Chondrocyte (in vitro differentiated cells): ENCODE results near the gene METTL4. TPM values are rescaled to one million over a fixed set of nuclear protein-coding genes. Genes with fewer than 3 reads are reported as not detected.
A peak's percentile ranks its signal among the peaks of the same experiment; 100 is the strongest.

Experiments
- DNase-seq: peaks from one replicate; pipeline ENCODE4 v3.0.0; 2021; ENCODE audit warnings: mixed read lengths, low spot score
- H3K27ac Mint-ChIP-seq: one replicate; pipeline ENCODE4 v1.8.0; 2021; ENCODE audit warnings: mild to moderate bottlenecking, moderate library complexity, mixed read lengths; ENCODE audit not compliant: unreplicated experiment
- H3K27me3 Mint-ChIP-seq: 2 replicates; pipeline ENCODE4 v1.8.0; 2021; ENCODE audit warnings: low read depth, mixed read lengths
- H3K36me3 Mint-ChIP-seq: 2 replicates; pipeline ENCODE4 v1.8.0; 2021; ENCODE audit warnings: low read depth, mixed read lengths
- H3K4me1 Mint-ChIP-seq: 2 replicates; pipeline ENCODE4 v1.8.0; 2021; ENCODE audit warnings: low read depth, mild to moderate bottlenecking, mixed read lengths
- H3K4me3 Mint-ChIP-seq: one replicate; pipeline ENCODE4 v1.8.0; 2021; ENCODE audit warnings: mild to moderate bottlenecking, moderate library complexity, mixed read lengths; ENCODE audit not compliant: unreplicated experiment
- H3K9me3 Mint-ChIP-seq: 2 replicates; pipeline ENCODE4 v1.8.0; 2021; ENCODE audit warnings: low read depth, mixed read lengths
- total RNA-seq: library from RNA; stranded (reverse); gene quantifications from 3 replicates; pipeline ENCODE4 v1.2.1, GENCODE V29; 2021
- TF ChIP-seq, protein P1 (sequence below): fragments of 200-600 bp; sonication (generic); IDR thresholded peaks from 2 replicates; pipeline ENCODE4 v1.5.0; 2021; ENCODE audit warnings: antibody characterized with exemption, mild to moderate bottlenecking, moderate library complexity

METTL4 gene
- total RNA-seq, 1 donor from 2014 or later, result 6.5 TPM

DNA sequence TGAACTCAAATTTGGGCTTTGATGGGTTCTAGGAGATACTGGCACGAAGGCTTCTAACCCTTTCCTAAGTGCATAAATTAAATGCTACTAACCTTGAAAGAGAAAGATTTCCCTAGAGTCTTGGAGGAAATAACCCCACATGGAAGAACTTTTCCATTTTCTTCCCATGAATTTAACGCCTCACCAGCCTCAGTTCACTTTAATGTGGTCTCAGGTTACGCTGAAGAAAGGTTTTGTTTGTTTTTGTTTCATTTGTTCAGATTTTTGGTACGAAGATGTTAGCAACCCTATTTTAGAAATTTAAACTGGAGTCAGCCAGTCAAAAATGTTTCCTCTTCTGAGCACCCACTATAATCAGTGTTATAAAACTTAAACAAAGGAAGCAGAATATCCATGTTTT, 30.7 kb downstream of the METTL4 start:
- Mint-ChIP-seq H3K36me3 (peaks cover under 1% of the 10 kb centered on the region), H3K4me1 (peaks cover 25% of the 10 kb centered on the region), H3K27ac (no peak overlapping the region), H3K9me3 (no peaks in the 10 kb centered on the region), H3K27me3 (no peaks in the 10 kb centered on the region), H3K4me3 (no peak overlapping the region)
- no peak for DNase-seq
- TF ChIP-seq, protein P1, sequence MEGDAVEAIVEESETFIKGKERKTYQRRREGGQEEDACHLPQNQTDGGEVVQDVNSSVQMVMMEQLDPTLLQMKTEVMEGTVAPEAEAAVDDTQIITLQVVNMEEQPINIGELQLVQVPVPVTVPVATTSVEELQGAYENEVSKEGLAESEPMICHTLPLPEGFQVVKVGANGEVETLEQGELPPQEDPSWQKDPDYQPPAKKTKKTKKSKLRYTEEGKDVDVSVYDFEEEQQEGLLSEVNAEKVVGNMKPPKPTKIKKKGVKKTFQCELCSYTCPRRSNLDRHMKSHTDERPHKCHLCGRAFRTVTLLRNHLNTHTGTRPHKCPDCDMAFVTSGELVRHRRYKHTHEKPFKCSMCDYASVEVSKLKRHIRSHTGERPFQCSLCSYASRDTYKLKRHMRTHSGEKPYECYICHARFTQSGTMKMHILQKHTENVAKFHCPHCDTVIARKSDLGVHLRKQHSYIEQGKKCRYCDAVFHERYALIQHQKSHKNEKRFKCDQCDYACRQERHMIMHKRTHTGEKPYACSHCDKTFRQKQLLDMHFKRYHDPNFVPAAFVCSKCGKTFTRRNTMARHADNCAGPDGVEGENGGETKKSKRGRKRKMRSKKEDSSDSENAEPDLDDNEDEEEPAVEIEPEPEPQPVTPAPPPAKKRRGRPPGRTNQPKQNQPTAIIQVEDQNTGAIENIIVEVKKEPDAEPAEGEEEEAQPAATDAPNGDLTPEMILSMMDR, result no peak

DNA sequence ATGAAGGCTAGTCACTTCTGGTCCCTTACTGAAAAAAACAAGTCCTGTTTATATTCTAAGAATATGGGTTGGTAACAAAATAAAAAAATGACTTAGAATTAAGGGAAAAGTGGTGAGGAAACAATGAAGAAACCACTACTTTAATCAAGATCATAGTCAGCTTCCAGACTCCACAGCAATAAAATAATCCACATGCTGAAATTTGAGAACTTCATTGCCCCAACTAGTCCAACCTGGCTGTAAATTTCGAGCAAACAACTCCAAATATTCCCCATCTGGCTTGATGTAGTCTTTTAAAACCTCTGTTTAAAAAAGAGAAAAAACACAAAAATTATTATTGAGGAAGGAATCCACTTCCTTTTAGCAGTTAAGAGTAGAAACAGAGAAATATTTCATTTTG, 32.5 kb downstream of the METTL4 start:
- Mint-ChIP-seq H3K27me3 (no peaks in the 10 kb centered on the region), H3K27ac (no peak overlapping the region), H3K4me1 (peaks cover 26% of the 10 kb centered on the region), H3K36me3 (peaks cover 2% of the 10 kb centered on the region), H3K4me3 (no peak overlapping the region), H3K9me3 (no peaks in the 10 kb centered on the region)
- no peak for DNase-seq
- TF ChIP-seq, protein P1, result no peak

DNA sequence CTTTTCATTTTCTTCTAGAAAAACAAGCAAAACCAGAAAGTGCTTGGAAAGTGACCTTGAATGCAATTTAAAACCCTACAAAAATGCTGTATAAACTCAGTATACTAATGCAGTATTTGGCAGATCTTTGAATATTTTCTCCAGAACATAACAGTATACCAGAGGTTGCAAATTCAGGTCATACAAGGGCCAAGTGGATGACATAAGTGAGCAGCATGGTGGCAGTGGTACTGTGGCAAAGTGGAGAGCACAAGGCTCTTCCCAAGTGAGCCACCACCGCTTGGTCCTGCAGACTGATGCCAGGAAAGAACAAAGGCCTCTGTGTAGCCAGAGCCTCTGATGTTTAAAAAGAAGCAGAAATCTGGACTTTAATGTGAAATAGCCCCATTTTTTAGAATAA, 33.1 kb downstream of the METTL4 start:
- no peak overlapping the region for H3K27ac Mint-ChIP-seq
- H3K36me3 Mint-ChIP-seq, result peaks cover 2% of the 10 kb centered on the region
- H3K27me3 Mint-ChIP-seq, result no peaks in the 10 kb centered on the region
- no peak for DNase-seq
- no peak overlapping the region for H3K4me3 Mint-ChIP-seq
- TF ChIP-seq, protein P1, result no peak
- H3K9me3 Mint-ChIP-seq, result no peaks in the 10 kb centered on the region
- peaks cover 26% of the 10 kb centered on the region for H3K4me1 Mint-ChIP-seq

DNA sequence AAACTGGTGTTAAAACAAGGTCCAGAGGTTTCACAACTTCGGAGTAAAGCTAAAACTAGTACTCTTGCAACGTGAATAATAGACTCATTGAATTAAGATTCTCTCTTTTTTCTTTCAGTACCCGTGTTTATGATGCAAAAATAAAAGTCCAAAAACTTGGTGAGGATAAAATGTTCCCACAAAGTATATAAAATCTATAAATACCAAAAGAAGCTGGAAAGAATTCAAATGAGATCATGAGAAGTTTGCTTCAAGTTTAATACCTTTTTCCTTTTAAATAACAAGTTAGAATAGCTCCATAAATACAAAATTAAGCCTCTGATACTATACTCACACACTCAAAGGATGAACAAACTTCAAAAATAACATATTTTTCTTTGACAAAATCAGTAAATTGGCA, 34.0 kb downstream of the METTL4 start:
- H3K27ac Mint-ChIP-seq, result peak overlapping the region; percentile 27
- peaks cover 26% of the 10 kb centered on the region for H3K4me1 Mint-ChIP-seq
- peaks cover 4% of the 10 kb centered on the region for H3K36me3 Mint-ChIP-seq
- H3K27me3 Mint-ChIP-seq, result no peaks in the 10 kb centered on the region
- peaks cover 6% of the 10 kb centered on the region for H3K9me3 Mint-ChIP-seq
- no peak for DNase-seq
- H3K4me3 Mint-ChIP-seq, result no peak overlapping the region
- TF ChIP-seq, protein P1, result no peak

DNA sequence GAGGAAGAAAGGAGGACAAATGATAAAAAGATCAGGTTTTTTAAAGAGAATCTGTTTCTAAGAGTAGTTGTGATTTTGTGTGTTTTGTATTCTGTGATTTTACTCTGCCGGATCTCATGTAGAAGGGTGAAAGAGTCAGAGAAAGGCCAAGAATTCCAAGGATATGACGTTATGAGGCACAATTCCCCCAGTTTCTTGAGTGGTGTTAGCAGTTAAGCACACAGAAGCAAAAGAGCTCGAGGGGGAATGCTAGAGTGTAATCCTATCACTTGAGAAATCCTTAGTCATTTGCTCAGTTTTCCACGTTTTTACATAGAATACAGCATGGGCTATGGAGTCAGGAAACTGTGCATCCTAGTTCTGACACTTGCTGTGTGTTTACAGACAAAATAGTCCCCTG, 34.8 kb downstream of the METTL4 start:
- DNase-seq, result no peak
- TF ChIP-seq, protein P1, result no peak
- Mint-ChIP-seq H3K4me3 (no peak overlapping the region), H3K36me3 (peaks cover 4% of the 10 kb centered on the region), H3K27ac (peak overlapping the region; percentile 81), H3K4me1 (peaks cover 26% of the 10 kb centered on the region), H3K9me3 (peaks cover 6% of the 10 kb centered on the region), H3K27me3 (no peaks in the 10 kb centered on the region)
